K562 (cell line): ENCODE results near the gene ACADM. TPM values are rescaled to one million over a fixed set of nuclear protein-coding genes. Genes with fewer than 3 reads are reported as not detected.
A peak's percentile ranks its signal among the peaks of the same experiment; 100 is the strongest.

Experiments used
- BRD9 ChIP-seq: fragments of 450-650 bp; IDR thresholded peaks from 2 replicates; pipeline ENCODE4 v1.6.1; 2018; ENCODE audit warnings: low read depth; ENCODE audit not compliant: partially characterized antibody
- ELF4 ChIP-seq: fragments of 450-650 bp; formaldehyde crosslinking; IDR thresholded peaks from 2 replicates; pipeline ENCODE4 v1.4.0; 2022; ENCODE audit warnings: missing genetic modification characterization
- GATAD2B ChIP-seq: fragments of 450-650 bp; IDR thresholded peaks from 2 replicates; pipeline ENCODE4 v1.6.1; 2017; ENCODE audit warnings: mild to moderate bottlenecking, borderline replicate concordance
- HDAC1 ChIP-seq, 2 experiments: fragments of 450-650 bp; IDR thresholded peaks; 2 replicates each; pipeline ENCODE4 v1.6.1; 2016 to 2017; ENCODE audit warnings: inconsistent platforms in 1 of 2, mild to moderate bottlenecking in 1 of 2, moderate library complexity in 1 of 2
- IFI16 ChIP-seq: fragments of 250-450 bp; sonication (Bioruptor Pico); IDR thresholded peaks from 2 replicates; pipeline ENCODE4 v2.1.2; 2022; ENCODE audit warnings: mild to moderate bottlenecking, inconsistent platforms
- MEF2D ChIP-seq: conservative IDR thresholded peaks from 2 replicates; pipeline ENCODE4 v1.6.1; 2016; ENCODE audit warnings: low read depth, missing genetic modification characterization, missing compliant biosample characterization
- MYNN ChIP-seq, 2 experiments: sonication (generic); formaldehyde crosslinking in 1 of 2; IDR thresholded peaks; 2 replicates each; pipeline versions ENCODE4 v1.5.0 to v1.6.1; 2016 to 2020; ENCODE audit warnings: antibody characterized with exemption in 1 of 2, missing genetic modification reagents in 1 of 2
- PTTG1 ChIP-seq: fragments of 450-650 bp; IDR thresholded peaks from 2 replicates; pipeline ENCODE4 v1.6.1; 2016; ENCODE audit warnings: low read depth, mild to moderate bottlenecking, missing genetic modification characterization, missing compliant biosample characterization
- SRSF1 ChIP-seq: fragments of 200-400 bp; formaldehyde crosslinking; IDR thresholded peaks from 2 replicates; pipeline ENCODE4 v1.6.1; 2017; ENCODE audit warnings: mild to moderate bottlenecking, low read depth, low read length, moderate library complexity
- SUPT5H ChIP-seq: fragments of 450-650 bp; IDR thresholded peaks from 2 replicates; pipeline ENCODE4 v1.6.1; 2016
- TRIM28 ChIP-seq: fragments of 450-650 bp; IDR thresholded peaks from 2 replicates; pipeline ENCODE4 v1.6.1; 2017
- ZFP30 ChIP-seq: fragments of 250-450 bp; sonication (Bioruptor Pico); IDR thresholded peaks from 2 replicates; pipeline ENCODE4 v1.8.0; 2022; ENCODE audit warnings: moderate library complexity, mild to moderate bottlenecking, inconsistent platforms, borderline replicate concordance
- ZNF217 ChIP-seq: sonication (generic); formaldehyde crosslinking; IDR thresholded peaks from 2 replicates; pipeline ENCODE4 v1.8.0; 2022; ENCODE audit warnings: mild to moderate bottlenecking, missing genetic modification reagents
- ZNF589 ChIP-seq: fragments of 200-800 bp; sonication (Bioruptor generic); IDR thresholded peaks from 2 replicates; pipeline ENCODE4 v1.6.1; 2016; ENCODE audit warnings: low read depth, missing genetic modification characterization, missing compliant biosample characterization
- polyA plus RNA-seq, 8 experiments: library from polyadenylated mRNA; depleted of rRNA in 4 of 8; stranded (reverse) in 5 of 8; unstranded in 3 of 8; fragments of >200 nt; fragmentation: Nextera tagmentation in 2 of 8; fragmentation: Illumina TruSeq in 1 of 8; extraction: Ambion mirVana in 2 of 8; extraction: Trizol in 1 of 8; gene quantifications; 2 replicates each; pipeline versions ENCODE4 v1.2.1 to v1.2.3, GENCODE V29; 2011 to 2014; ENCODE audit warnings: inconsistent platforms in 1 of 8, missing spikeins in 1 of 8
- total RNA-seq, 7 experiments: library from RNA; depleted of rRNA in 6 of 7; stranded (reverse); fragments of >200 nt in 6 of 7; fragmentation: Illumina TruSeq in 2 of 7; extraction: Trizol in 2 of 7; gene quantifications; 2 replicates each; pipeline versions ENCODE4 v1.2.1 to v1.2.3, GENCODE V29; 2011 to 2021; ENCODE audit warnings: low replicate concordance in 1 of 7
- TF ChIP-seq, protein P1 (sequence below): fragments of 150-350 bp; IDR thresholded peaks from 2 replicates; pipeline ENCODE4 v1.6.1; 2014; ENCODE audit warnings: low read depth, mild to moderate bottlenecking, low read length, borderline replicate concordance
- TF ChIP-seq, protein P2 (sequence below): sonication (generic); formaldehyde crosslinking; IDR thresholded peaks from 2 replicates; pipeline ENCODE4 v1.8.0; 2022; ENCODE audit warnings: missing genetic modification reagents, mild to moderate bottlenecking, borderline replicate concordance
- TF ChIP-seq, protein P3 (sequence below): sonication (generic); formaldehyde crosslinking; IDR thresholded peaks from 2 replicates; pipeline ENCODE4 v1.8.0; 2022; ENCODE audit warnings: missing genetic modification reagents, mild to moderate bottlenecking, moderate library complexity, borderline replicate concordance
- TF ChIP-seq, protein P4 (sequence below): IDR thresholded peaks from 2 replicates; pipeline ENCODE4 v1.6.1; 2011; ENCODE audit warnings: borderline replicate concordance, low read depth, mild to moderate bottlenecking, moderate library complexity, low read length; ENCODE audit not compliant: insufficient read depth, poor library complexity, severe bottlenecking

The ACADM gene
- total and polyA plus RNA-seq, 9 of the 15 experiments (the other 6 are each of a cell fraction or from before 2014, with no cell fraction given), result 82.5 to 156 (median 123) TPM

DNA sequence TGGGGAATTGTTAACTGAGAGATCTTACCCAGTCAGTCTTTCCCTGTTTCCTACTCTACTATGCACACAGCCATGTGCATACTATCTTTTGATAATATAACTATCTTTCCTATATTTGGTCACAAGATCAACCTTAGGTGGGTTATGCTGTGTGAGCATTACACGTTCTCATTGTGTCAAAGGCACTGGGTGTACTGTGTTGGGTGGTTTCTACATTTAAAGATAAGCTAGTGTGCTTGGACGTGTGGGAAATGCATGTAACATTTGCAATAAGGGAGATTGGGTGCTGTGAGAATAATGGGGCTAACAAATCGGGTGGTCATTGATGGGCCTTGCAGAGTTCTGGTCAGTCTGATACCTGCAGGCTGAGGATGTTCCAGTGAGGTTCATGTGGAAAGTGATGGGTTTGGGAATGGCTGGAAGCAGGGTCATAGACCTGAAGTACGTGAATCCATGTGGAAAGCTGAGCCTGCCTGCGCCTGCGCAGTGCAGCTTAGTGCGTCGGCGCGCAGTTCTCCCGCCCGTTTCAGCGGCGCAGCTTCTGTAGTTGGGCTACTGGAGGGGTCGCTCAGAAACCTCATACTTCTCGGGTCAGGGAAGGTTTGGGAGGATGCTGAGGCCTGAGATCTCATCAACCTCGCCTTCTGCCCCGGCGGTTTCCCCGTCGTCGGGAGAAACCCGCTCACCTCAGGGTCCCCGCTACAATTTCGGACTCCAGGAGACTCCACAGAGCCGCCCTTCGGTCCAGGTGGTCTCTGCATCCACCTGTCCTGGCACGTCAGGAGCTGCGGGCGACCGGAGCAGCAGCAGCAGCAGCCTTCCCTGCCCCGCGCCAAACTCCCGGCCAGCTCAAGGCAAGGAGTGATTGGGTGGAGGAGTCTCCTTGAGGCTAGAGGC is 72.1 kb downstream of the ACADM start, which contains the start of gene MSH4 (continued):
- TF ChIP-seq, protein P1, sequence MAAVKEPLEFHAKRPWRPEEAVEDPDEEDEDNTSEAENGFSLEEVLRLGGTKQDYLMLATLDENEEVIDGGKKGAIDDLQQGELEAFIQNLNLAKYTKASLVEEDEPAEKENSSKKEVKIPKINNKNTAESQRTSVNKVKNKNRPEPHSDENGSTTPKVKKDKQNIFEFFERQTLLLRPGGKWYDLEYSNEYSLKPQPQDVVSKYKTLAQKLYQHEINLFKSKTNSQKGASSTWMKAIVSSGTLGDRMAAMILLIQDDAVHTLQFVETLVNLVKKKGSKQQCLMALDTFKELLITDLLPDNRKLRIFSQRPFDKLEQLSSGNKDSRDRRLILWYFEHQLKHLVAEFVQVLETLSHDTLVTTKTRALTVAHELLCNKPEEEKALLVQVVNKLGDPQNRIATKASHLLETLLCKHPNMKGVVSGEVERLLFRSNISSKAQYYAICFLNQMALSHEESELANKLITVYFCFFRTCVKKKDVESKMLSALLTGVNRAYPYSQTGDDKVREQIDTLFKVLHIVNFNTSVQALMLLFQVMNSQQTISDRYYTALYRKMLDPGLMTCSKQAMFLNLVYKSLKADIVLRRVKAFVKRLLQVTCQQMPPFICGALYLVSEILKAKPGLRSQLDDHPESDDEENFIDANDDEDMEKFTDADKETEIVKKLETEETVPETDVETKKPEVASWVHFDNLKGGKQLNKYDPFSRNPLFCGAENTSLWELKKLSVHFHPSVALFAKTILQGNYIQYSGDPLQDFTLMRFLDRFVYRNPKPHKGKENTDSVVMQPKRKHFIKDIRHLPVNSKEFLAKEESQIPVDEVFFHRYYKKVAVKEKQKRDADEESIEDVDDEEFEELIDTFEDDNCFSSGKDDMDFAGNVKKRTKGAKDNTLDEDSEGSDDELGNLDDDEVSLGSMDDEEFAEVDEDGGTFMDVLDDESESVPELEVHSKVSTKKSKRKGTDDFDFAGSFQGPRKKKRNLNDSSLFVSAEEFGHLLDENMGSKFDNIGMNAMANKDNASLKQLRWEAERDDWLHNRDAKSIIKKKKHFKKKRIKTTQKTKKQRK, result no peak
- peak in 1 of 2 experiments; percentile 36; a peak in 1 of 4 replicates for TF ChIP-seq HDAC1 (IDR thresholded peaks at IDR 0.05)
- TF ChIP-seq ZNF217 (CRISPR knock-in tag), result no peak
- TF ChIP-seq, protein P2, sequence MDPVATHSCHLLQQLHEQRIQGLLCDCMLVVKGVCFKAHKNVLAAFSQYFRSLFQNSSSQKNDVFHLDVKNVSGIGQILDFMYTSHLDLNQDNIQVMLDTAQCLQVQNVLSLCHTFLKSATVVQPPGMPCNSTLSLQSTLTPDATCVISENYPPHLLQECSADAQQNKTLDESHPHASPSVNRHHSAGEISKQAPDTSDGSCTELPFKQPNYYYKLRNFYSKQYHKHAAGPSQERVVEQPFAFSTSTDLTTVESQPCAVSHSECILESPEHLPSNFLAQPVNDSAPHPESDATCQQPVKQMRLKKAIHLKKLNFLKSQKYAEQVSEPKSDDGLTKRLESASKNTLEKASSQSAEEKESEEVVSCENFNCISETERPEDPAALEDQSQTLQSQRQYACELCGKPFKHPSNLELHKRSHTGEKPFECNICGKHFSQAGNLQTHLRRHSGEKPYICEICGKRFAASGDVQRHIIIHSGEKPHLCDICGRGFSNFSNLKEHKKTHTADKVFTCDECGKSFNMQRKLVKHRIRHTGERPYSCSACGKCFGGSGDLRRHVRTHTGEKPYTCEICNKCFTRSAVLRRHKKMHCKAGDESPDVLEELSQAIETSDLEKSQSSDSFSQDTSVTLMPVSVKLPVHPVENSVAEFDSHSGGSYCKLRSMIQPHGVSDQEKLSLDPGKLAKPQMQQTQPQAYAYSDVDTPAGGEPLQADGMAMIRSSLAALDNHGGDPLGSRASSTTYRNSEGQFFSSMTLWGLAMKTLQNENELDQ (CRISPR knock-in tag), result no peak
- TF ChIP-seq ELF4 (CRISPR knock-in tag), result peak; percentile 96
- no peak; the same call in 1 of the 2 replicates for TF ChIP-seq MYNN (IDR thresholded peaks at IDR 0.05)
- no peak for TF ChIP-seq MYNN (CRISPR knock-in tag; IDR thresholded peaks at IDR 0.05)
- TF ChIP-seq, protein P3, sequence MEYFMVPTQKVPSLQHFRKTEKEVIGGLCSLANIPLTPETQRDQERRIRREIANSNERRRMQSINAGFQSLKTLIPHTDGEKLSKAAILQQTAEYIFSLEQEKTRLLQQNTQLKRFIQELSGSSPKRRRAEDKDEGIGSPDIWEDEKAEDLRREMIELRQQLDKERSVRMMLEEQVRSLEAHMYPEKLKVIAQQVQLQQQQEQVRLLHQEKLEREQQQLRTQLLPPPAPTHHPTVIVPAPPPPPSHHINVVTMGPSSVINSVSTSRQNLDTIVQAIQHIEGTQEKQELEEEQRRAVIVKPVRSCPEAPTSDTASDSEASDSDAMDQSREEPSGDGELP, result peak; percentile 35; the same call in 1 of the 2 replicates
- TF ChIP-seq IFI16 (CRISPR knock-in tag), result no peak
- TF ChIP-seq SUPT5H, result peak; percentile 95
- no peak; the same call in 1 of the 2 replicates for TF ChIP-seq PTTG1 (tag)
- TF ChIP-seq ZNF589 (CRISPR knock-in tag), result no peak
- TF ChIP-seq BRD9, result no peak
- no peak for TF ChIP-seq GATAD2B
- no peak for TF ChIP-seq TRIM28
- TF ChIP-seq MEF2D (tag), result no peak
- peak; percentile 92; the same call in 1 of the 2 replicates for TF ChIP-seq SRSF1
- TF ChIP-seq ZFP30 (CRISPR knock-in tag), result no peak
- TF ChIP-seq, protein P4, sequence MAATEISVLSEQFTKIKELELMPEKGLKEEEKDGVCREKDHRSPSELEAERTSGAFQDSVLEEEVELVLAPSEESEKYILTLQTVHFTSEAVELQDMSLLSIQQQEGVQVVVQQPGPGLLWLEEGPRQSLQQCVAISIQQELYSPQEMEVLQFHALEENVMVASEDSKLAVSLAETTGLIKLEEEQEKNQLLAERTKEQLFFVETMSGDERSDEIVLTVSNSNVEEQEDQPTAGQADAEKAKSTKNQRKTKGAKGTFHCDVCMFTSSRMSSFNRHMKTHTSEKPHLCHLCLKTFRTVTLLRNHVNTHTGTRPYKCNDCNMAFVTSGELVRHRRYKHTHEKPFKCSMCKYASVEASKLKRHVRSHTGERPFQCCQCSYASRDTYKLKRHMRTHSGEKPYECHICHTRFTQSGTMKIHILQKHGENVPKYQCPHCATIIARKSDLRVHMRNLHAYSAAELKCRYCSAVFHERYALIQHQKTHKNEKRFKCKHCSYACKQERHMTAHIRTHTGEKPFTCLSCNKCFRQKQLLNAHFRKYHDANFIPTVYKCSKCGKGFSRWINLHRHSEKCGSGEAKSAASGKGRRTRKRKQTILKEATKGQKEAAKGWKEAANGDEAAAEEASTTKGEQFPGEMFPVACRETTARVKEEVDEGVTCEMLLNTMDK, result no peak
